Measurements from ENCODE around the gene TMEM175.

TMEM175 gene

DNA sequence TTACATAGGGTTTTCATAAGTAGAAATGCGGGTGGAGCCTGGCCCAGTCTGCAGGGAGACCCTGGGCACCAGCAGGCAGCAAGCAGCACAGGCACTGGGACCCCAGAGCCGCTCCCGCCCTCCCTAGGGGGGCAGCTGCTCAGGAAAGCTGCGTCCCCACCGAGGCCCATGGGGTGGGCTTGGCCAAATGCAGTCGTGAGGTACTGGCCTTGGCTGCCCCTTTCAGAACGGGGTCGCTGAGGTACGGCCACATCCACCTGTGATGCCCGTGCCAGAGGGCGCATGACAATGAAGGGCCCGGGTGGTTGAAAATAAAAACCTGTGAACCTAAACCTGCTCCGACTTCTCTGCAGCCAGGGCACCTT is 16.7 kb downstream of the TMEM175 start:
- no peak for DNase-seq

- DNase-seq: no peak
Measured at GRCh38 chr4:949656-950055, 17.4 kb downstream of the TMEM175 start.

- DNase-seq: no peak
Measured at GRCh38 chr4:950136-951020, 18.1 kb downstream of the TMEM175 start.

DNA sequence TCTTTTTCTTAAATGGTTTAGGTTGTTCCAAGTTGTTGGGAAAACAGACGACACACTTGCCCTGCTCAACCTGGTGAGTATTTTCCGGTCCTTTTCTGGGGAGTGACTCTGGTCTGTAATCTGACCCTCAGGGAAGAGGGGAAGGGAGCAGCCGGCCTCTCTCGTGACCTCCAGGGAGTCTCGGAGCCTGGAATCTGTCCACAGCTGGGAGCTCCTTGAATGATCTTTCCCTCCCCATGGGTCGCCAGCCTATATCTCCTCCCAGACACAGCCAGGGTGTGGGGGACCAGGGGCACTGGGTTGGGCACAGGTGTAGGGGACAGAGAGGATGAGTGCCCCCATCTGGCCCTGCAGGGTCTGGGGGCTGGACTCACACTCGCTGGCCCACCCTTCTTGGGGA is 18.9 kb downstream of the TMEM175 start:
- DNase-seq: no peak

GRCh38 chr4:951594-952468 is 19.6 kb downstream of the TMEM175 start:
- DNase-seq: no peak

DNA sequence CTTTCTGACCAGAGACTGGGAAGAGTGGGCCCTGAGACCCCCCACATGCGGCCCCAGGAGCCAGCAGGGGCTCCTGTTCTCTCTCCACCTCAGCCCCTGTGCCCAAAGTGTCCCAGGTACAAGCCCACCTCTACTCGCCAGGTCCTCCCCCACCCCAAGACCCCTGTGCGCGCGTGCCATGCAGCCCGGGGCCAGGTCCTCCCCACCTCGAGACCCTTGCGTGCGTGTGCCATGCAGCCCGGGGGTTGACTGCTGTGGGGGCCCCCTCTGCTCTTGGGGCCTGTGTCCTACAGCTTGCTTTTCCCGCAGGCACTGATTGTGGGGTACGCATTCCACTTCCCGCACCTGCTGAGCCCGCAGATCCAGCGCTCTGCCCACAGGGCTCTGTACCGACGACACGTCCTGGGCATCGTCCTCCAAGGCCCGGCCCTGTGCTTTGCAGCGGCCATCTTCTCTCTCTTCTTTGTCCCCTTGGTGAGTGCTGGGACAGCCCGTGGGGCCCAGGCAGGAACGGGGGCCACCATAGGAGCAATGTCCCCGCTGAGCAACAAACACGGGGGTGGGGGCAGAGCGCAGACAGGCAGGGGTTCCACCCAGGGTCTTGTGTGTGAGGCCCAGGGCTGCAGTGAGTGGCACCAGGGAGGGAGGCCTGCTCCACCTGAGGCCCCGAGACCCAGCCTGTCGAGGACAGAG is 20.8 kb downstream of the TMEM175 start:
- no peak for DNase-seq

DNA sequence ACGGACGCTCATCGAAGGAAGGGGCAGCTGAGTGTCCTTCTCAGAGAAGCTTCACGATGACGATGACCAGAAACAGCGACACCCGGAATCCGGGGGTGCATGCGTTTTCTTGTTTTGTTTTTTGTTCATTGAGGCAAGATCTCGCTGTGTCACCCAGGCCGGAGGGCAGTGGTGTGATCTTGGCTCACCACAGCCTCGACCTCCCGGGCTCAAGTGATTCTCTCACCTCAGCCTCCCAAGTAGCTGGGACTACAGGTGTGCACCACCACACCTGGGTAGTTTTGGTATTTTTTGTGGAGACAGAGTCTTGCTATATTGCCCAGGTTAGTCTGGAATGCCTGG is 21.3 kb downstream of the TMEM175 start:
- DNase-seq: no peak

- DNase-seq: no peak
Measured at GRCh38 chr4:954211-955020, 22.2 kb downstream of the TMEM175 start.

DNA sequence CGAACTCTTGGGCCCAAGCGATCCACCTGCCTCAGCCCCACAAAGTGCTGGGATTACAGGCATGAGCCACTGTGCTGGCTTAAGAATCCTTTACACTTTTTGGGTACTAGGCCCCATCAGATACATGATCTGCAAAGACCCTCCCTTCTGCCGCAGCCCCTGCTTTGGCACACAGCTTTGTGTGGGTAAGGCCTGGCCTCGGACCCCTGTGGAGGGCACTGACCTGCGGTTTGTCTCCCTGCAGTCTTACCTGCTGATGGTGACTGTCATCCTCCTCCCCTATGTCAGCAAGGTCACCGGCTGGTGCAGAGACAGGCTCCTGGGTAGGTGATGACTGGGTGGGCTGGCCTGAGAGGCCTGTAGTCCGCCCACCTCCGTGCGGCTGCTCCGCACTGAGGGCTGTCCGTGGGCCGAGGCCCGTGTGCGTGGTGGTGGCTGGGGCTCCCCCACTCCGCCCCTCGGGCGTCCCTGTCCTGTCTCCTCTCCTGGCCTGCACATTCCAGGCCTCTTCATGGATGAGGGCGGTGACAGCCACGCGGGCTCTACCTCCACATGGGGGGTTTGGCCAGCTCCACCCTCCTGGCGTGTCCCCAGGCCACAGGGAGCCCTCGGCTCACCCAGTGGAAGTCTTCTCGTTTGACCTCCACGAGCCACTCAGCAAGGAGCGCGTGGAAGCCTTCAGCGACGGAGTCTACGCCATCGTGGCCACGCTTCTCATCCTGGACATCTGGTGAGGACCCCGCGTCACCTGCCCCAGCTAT is 23.1 kb downstream of the TMEM175 start:
- no peak for DNase-seq

DNA sequence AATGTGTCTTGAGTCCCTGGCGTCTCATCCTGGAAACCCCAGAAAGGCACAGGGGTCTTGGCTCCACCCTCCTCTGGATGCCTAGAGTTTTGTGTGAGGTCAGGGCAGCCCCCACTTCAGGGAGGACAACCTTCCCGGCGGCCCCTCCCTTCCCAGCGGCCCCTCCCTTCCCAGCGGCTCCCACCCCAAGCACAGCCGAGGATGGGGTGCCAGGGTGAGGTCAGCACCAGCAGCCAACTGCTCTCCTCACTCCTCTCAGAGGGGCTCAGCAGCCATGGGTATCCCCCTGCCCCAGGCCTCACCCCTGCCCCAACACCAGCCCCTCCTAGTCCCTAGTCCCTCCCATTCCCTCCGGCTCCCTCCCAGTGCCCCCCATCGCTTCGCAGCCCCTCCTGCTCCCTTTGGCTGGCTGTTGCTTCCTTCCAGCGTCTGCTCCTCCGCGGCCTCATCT is 23.7 kb downstream of the TMEM175 start:
- no peak for DNase-seq

GRCh38 chr4:956531-957230 is 24.4 kb downstream of the TMEM175 start:
- DNase-seq: no peak

DNA sequence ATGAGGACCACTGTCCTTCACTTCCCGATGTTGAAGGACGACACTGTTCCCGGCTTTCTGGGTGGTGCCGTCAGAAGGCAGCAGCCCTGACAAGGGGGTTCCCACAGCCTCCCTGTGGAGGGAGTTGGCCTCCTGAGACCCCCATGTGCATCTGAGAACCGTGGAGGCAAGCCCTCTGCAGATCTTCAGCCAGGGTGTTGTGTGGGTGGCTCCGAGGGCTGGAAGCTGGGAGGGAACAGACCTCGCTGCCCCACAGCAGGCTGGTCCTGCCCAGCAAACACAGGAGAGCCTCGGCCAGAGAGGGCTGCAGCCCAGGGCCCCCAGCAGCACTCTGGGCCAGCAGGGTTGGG is 24.9 kb downstream of the TMEM175 start:
- no peak for DNase-seq

GRCh38 chr4:957581-958313 is 25.5 kb downstream of the TMEM175 start:
- DNase-seq: no peak

GRCh38 chr4:958314-958665 is 26.0 kb downstream of the TMEM175 start:
- no peak for DNase-seq

- no peak for DNase-seq
Measured at GRCh38 chr4:958696-959337, 26.6 kb downstream of the TMEM175 start.

- no peak for DNase-seq
Measured at GRCh38 chr4:959338-960139, 27.3 kb downstream of the TMEM175 start.

DNA sequence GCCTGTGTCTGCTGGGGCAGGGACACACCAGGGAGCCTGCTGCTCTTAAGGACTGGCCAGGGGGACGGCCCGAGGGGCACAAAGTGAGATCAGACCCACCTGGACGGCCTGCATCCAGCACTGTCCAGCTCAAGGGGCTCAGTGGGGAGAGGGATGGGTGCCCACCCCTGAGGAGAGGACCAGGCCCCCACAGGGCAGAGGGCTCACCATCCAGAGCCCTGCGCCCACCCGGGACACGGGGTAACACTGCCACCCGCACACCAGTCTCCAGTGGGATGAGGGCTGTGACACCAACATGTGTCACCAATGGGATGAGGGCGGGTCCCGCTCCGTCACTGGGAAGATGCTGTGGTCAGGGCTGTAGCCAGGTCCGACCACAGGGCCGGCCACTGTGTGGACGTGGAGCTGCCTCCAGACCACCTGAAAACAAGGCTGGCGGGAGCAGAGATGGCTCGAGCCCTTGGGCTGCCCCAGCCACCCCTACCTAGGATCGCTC is 27.9 kb downstream of the TMEM175 start:
- DNase-seq: no peak

- no peak for DNase-seq
Measured at GRCh38 chr4:960636-961350, 28.5 kb downstream of the TMEM175 start.
